A549 treated with CpdA at 1 μM for 4 hours (cell line): ENCODE measurements around the gene COP1. TPM values are rescaled to one million over a fixed set of nuclear protein-coding genes. Genes with fewer than 3 reads are reported as not detected.

Source experiments
- total RNA-seq: library from RNA; stranded (reverse); fragments of 200-300 nt; extraction: Qiagen RNA extraction; gene quantifications from 5 replicates; pipeline ENCODE4 v1.2.3, GENCODE V29; 2022; ENCODE audit warnings: low read depth

The COP1 gene
- 23.7 to 32.5 TPM (median 27.7 TPM) in 5 replicates for total RNA-seq

DNA sequence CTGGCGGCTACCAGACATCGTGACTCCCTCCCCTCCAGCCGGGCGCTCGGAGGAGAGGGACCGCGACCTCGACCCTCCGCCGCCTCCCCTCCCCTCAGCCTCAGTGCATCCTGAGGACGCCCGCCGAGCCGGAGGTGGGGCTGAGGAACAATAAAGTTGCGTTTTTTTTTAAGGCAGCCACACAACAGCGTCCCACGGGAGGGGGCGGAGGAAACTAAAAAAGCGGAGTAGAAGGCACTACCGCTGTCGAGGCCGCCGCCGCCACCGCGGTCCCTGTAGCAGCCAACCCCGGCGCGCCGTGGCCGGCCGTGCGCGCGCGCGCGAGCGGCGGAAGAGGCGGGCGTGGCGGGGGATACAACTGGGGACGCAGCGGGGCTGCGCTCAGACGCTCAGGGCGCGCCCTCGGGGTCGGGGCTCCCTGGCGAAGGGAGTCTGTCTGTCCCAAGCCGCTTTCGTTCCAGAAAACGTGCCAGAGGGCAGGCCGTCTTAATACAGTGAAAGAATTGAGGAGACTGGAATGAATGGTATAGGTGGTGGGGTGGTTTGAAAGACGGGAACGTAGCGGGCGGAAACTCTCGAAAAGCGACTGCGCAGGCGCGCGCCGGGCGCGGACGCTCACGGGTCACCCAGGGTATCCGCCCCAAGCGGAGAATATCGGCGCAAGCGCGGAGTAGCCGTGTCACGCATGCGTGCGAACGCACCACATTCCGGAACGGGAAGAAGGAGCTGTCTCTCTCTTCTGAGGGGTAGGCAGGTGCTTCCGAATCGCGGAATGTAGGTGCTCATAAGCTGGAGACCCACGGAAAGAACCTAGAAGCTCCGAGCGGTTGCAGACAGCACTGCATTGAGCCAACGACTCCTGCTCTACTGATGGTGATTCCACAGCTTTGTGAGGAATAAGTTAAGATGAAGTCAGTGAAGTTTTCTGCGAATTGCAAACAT is at the start of gene COP1:
TSS of gene COP1 (minus strand) at position 326 of the 942 bp plus-strand sequence. CDS start at position 18, 308 bp downstream.

